HepG2 (cell line): ENCODE measurements around the gene ACTR1A. TPM values are rescaled to one million over a fixed set of nuclear protein-coding genes. Genes with fewer than 3 reads are reported as not detected.
A peak's percentile ranks its signal among the peaks of the same experiment; 100 is the strongest.

Source experiments
- DMAP1 ChIP-seq: IDR thresholded peaks from 2 replicates; pipeline ENCODE4 v1.6.1; 2016
- HOXD1 ChIP-seq: sonication (generic); formaldehyde crosslinking; IDR thresholded peaks from 2 replicates; pipeline ENCODE4 v1.5.0; 2020; ENCODE audit warnings: missing genetic modification reagents
- IRX3 ChIP-seq: sonication (generic); formaldehyde crosslinking; IDR thresholded peaks from 2 replicates; pipeline ENCODE4 v1.8.1; 2023; ENCODE audit warnings: mild to moderate bottlenecking, low read depth, missing genetic modification reagents, borderline replicate concordance
- MAZ ChIP-seq, 2 experiments: sonication (generic) in 1 of 2; formaldehyde crosslinking in 1 of 2; IDR thresholded peaks; 2 replicates each; pipeline versions ENCODE4 v1.5.0 to v1.6.1; 2012 to 2020; ENCODE audit warnings: low read depth in 2 of 2, mild to moderate bottlenecking in 2 of 2, borderline replicate concordance in 1 of 2, improper control_type of control experiment in 1 of 2, low read length in 1 of 2, missing genetic modification reagents in 1 of 2, moderate library complexity in 1 of 2
- MBNL3 ChIP-seq: fragments of 250-450 bp; sonication (Bioruptor Pico); conservative IDR thresholded peaks from 2 replicates; pipeline ENCODE4 v1.8.0; 2022; ENCODE audit warnings: mild to moderate bottlenecking, inconsistent platforms
- MXD4 ChIP-seq: IDR thresholded peaks from 2 replicates; pipeline ENCODE4 v1.6.1; 2016; ENCODE audit warnings: mild to moderate bottlenecking, missing biosample characterization, missing genetic modification reagents
- MYC ChIP-seq: sonication (generic); formaldehyde crosslinking; IDR thresholded peaks from 2 replicates; pipeline ENCODE4 v1.9.0; 2021; ENCODE audit warnings: missing genetic modification reagents, borderline replicate concordance
- POLR2G ChIP-seq: fragments of 200-400 bp; formaldehyde crosslinking; IDR thresholded peaks from 2 replicates; pipeline ENCODE4 v1.6.1; 2018; ENCODE audit warnings: mild to moderate bottlenecking, low read depth, low read length, moderate library complexity
- ZNF232 ChIP-seq: sonication (generic); formaldehyde crosslinking; IDR thresholded peaks from 2 replicates; pipeline ENCODE4 v1.4.0; 2020; ENCODE audit warnings: missing genetic modification reagents, borderline replicate concordance
- ZNF33A ChIP-seq: sonication (generic); formaldehyde crosslinking; IDR thresholded peaks from 2 replicates; pipeline ENCODE4 v1.5.1; 2020; ENCODE audit warnings: missing genetic modification reagents, mild to moderate bottlenecking, moderate library complexity, borderline replicate concordance
- ZNF556 ChIP-seq: sonication (generic); formaldehyde crosslinking; IDR thresholded peaks from 2 replicates; pipeline ENCODE4 v1.4.0; 2020; ENCODE audit warnings: mild to moderate bottlenecking, missing genetic modification reagents, borderline replicate concordance
- ZNF607 ChIP-seq: sonication (generic); formaldehyde crosslinking; IDR thresholded peaks from 2 replicates; pipeline ENCODE4 v1.5.1; 2020; ENCODE audit warnings: missing genetic modification reagents, mild to moderate bottlenecking, borderline replicate concordance
- polyA plus RNA-seq, 8 experiments: library from polyadenylated mRNA; depleted of rRNA in 3 of 8; stranded (reverse) in 7 of 8; unstranded in 1 of 8; fragments of >200 nt; fragmentation: Illumina TruSeq in 4 of 8; extraction: Trizol in 4 of 8; gene quantifications; 2 replicates each; pipeline versions ENCODE4 v1.2.1 to v1.2.3, GENCODE V29; 2011 to 2016; ENCODE audit warnings: low read depth in 4 of 8, missing spikeins in 1 of 8, mixed read lengths in 1 of 8; ENCODE audit not compliant: insufficient read depth in 1 of 8
- total RNA-seq, 5 experiments: library from RNA; depleted of rRNA; stranded (reverse); fragments of >200 nt; fragmentation: Illumina TruSeq; extraction: Trizol; gene quantifications; 2 replicates each; pipeline ENCODE4 v1.2.3, GENCODE V29; 2016; ENCODE audit warnings: low read depth in 1 of 5
- TF ChIP-seq, protein P1 (sequence below): sonication (generic); formaldehyde crosslinking; IDR thresholded peaks from 2 replicates; pipeline ENCODE4 v1.4.0; 2020; ENCODE audit warnings: missing genetic modification reagents
- TF ChIP-seq, protein P2 (sequence below): IDR thresholded peaks from 2 replicates; pipeline ENCODE4 v1.6.1; 2016; ENCODE audit warnings: missing biosample characterization, missing genetic modification reagents, low read depth
- TF ChIP-seq, protein P3 (sequence below): sonication (generic); formaldehyde crosslinking; IDR thresholded peaks from 2 replicates; pipeline ENCODE4 v1.5.1; 2020; ENCODE audit warnings: mild to moderate bottlenecking, missing genetic modification reagents, moderate library complexity
- TF ChIP-seq, protein P4 (sequence below): IDR thresholded peaks from 2 replicates; pipeline ENCODE4 v1.6.1; 2016; ENCODE audit warnings: low read depth, control low read depth
- TF ChIP-seq, protein P5 (sequence below): IDR thresholded peaks from 2 replicates; pipeline ENCODE4 v1.6.1; 2018; ENCODE audit warnings: missing genetic modification reagents, mild to moderate bottlenecking, missing compliant biosample characterization

Gene ACTR1A
- total and polyA plus RNA-seq, 2 of the 13 experiments (the other 11 are each of a cell fraction or from before 2014, with no cell fraction given) = 59.6 to 62.8 TPM

DNA sequence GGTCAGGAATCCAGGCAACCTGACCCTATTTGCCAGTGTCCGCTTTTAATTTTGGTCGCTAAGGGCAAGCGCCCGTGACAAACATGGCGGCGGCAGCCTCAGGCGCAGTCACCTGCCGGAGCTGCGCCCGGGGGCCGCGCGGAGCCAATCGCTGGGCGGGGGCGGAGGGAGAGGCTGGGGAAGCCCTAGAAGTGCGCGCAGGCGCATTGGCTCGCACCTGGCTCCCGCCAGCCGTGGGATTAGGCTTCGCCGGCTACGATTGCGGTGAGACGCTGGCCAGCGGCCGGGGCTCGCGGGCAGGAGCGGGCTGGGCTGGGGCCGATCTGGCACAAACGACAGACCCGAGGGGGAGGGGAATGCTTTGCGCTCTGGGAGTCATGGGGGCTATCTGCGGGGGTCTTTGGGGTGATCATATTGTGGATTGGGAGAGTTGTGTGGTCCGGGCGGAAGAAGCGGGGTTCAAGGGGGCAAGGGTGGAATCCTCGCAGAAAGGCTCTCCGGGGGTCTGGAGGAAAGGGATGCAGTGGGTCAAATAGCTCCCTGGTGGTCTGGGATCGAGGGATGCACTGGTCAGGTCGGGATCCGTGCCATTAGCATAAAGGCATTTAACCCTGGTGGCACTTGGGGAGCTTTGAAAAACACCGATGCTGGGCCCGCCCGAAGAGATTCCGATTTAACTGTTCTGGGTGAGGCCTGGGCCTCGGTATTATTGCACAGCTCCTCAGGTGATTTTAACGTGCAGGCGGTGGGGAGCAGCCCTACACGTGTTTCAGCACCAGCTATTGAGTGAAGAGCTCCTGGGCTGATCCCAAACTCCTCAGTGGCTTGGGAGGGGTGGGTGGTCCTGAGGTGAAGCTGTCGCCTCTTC is 41.1 kb downstream of the ACTR1A start (continued):
- peak; percentile 64 for TF ChIP-seq MXD4 (CRISPR knock-in tag)
- TF ChIP-seq ZNF607 (CRISPR knock-in tag) = no peak
- no peak for TF ChIP-seq MBNL3 (CRISPR knock-in tag)
- TF ChIP-seq HOXD1 (CRISPR knock-in tag) = no peak
- TF ChIP-seq, protein P1, sequence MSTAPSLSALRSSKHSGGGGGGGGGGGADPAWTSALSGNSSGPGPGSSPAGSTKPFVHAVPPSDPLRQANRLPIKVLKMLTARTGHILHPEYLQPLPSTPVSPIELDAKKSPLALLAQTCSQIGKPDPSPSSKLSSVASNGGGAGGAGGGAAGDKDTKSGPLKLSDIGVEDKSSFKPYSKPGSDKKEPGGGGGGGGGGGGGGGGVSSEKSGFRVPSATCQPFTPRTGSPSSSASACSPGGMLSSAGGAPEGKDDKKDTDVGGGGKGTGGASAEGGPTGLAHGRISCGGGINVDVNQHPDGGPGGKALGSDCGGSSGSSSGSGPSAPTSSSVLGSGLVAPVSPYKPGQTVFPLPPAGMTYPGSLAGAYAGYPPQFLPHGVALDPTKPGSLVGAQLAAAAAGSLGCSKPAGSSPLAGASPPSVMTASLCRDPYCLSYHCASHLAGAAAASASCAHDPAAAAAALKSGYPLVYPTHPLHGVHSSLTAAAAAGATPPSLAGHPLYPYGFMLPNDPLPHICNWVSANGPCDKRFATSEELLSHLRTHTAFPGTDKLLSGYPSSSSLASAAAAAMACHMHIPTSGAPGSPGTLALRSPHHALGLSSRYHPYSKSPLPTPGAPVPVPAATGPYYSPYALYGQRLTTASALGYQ (CRISPR knock-in tag) = no peak
- 0 out of 2 replicates have a peak, but pooled peaks have one; percentile 37 for TF ChIP-seq IRX3 (CRISPR knock-in tag)
- no peak for TF ChIP-seq ZNF232
- TF ChIP-seq, protein P2, sequence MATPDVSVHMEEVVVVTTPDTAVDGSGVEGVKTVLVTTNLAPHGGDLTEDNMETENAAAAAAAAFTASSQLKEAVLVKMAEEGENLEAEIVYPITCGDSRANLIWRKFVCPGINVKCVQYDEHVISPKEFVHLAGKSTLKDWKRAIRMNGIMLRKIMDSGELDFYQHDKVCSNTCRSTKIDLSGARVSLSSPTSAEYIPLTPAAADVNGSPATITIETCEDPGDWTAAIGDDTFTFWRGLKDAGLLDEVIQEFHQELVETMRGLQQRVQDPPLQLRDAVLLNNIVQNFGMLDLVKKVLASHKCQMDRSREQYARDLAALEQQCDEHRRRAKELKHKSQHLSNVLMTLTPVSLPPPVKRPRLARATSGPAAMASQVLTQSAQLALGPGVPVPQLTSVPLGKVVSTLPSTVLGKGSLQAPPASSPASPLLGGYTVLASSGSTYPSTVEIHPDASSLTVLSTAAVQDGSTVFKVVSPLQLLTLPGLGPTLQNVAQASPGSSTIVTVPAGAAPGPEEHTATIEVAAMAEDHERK (CRISPR knock-in tag) = peak; percentile 81
- TF ChIP-seq, protein P3, sequence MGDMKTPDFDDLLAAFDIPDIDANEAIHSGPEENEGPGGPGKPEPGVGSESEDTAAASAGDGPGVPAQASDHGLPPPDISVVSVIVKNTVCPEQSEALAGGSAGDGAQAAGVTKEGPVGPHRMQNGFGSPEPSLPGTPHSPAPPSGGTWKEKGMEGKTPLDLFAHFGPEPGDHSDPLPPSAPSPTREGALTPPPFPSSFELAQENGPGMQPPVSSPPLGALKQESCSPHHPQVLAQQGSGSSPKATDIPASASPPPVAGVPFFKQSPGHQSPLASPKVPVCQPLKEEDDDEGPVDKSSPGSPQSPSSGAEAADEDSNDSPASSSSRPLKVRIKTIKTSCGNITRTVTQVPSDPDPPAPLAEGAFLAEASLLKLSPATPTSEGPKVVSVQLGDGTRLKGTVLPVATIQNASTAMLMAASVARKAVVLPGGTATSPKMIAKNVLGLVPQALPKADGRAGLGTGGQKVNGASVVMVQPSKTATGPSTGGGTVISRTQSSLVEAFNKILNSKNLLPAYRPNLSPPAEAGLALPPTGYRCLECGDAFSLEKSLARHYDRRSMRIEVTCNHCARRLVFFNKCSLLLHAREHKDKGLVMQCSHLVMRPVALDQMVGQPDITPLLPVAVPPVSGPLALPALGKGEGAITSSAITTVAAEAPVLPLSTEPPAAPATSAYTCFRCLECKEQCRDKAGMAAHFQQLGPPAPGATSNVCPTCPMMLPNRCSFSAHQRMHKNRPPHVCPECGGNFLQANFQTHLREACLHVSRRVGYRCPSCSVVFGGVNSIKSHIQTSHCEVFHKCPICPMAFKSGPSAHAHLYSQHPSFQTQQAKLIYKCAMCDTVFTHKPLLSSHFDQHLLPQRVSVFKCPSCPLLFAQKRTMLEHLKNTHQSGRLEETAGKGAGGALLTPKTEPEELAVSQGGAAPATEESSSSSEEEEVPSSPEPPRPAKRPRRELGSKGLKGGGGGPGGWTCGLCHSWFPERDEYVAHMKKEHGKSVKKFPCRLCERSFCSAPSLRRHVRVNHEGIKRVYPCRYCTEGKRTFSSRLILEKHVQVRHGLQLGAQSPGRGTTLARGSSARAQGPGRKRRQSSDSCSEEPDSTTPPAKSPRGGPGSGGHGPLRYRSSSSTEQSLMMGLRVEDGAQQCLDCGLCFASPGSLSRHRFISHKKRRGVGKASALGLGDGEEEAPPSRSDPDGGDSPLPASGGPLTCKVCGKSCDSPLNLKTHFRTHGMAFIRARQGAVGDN (CRISPR knock-in tag) = peak; percentile 90
- peak; percentile 37; the same call in 1 of the 2 replicates for TF ChIP-seq DMAP1 (CRISPR knock-in tag)
- TF ChIP-seq MAZ (IDR thresholded peaks at IDR 0.05; ENCODE audit: borderline replicate concordance, low read depth, low read length) = peak; percentile 97
- TF ChIP-seq MAZ (CRISPR knock-in tag; IDR thresholded peaks at IDR 0.05; ENCODE audit: low read depth) = peak; percentile 95
- TF ChIP-seq ZNF556 (CRISPR knock-in tag) = peak; percentile 26; the same call in 1 of the 2 replicates
- TF ChIP-seq, protein P4, sequence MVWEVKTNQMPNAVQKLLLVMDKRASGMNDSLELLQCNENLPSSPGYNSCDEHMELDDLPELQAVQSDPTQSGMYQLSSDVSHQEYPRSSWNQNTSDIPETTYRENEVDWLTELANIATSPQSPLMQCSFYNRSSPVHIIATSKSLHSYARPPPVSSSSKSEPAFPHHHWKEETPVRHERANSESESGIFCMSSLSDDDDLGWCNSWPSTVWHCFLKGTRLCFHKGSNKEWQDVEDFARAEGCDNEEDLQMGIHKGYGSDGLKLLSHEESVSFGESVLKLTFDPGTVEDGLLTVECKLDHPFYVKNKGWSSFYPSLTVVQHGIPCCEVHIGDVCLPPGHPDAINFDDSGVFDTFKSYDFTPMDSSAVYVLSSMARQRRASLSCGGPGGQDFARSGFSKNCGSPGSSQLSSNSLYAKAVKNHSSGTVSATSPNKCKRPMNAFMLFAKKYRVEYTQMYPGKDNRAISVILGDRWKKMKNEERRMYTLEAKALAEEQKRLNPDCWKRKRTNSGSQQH (CRISPR knock-in tag) = no peak
- peak; percentile 59; the same call in 1 of the 2 replicates for TF ChIP-seq MYC (CRISPR knock-in tag)
- TF ChIP-seq ZNF33A (CRISPR knock-in tag) = peak; percentile 31; the same call in 1 of the 2 replicates
- TF ChIP-seq, protein P5, sequence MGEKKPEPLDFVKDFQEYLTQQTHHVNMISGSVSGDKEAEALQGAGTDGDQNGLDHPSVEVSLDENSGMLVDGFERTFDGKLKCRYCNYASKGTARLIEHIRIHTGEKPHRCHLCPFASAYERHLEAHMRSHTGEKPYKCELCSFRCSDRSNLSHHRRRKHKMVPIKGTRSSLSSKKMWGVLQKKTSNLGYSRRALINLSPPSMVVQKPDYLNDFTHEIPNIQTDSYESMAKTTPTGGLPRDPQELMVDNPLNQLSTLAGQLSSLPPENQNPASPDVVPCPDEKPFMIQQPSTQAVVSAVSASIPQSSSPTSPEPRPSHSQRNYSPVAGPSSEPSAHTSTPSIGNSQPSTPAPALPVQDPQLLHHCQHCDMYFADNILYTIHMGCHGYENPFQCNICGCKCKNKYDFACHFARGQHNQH (CRISPR knock-in tag) = peak; percentile 61; the same call in 1 of the 2 replicates
- peak; percentile 57; the same call in 1 of the 2 replicates for TF ChIP-seq POLR2G
